ENCODE results near the gene TSPAN9.
A peak's percentile ranks its signal among the peaks of the same experiment; 100 is the strongest.

The TSPAN9 gene

GRCh38 chr12:3213768-3214167, 136.6 kb downstream of the TSPAN9 start:
- H3K27me3 ChIP-seq (ENCODE audit: insufficient read depth, poor library complexity, severe bottlenecking): no peaks in the 10 kb centered on the region
- H3K4me1 ChIP-seq (ENCODE audit: insufficient read depth, poor library complexity, severe bottlenecking): peaks cover 22% of the 10 kb centered on the region
- no peak overlapping the region for H3K4me3 ChIP-seq (ENCODE audit: severe bottlenecking)
- no peak for TF ChIP-seq CTCF (IDR thresholded peaks at IDR 0.05; ENCODE audit: poor library complexity, severe bottlenecking)
- H3K36me3 ChIP-seq (ENCODE audit: low read depth): no peaks in the 10 kb centered on the region
- ATAC-seq (ENCODE audit: low read depth) (no peak), DNase-seq (ENCODE audit: low spot score) (no peak)
- H3K9me3 ChIP-seq (ENCODE audit: severe bottlenecking): no peaks in the 10 kb centered on the region
- H3K27ac ChIP-seq (ENCODE audit: poor library complexity, severe bottlenecking): no peak overlapping the region

- Histone ChIP-seq H3K9me3 (ENCODE audit: severe bottlenecking) (no peaks in the 10 kb centered on the region), H3K4me3 (ENCODE audit: severe bottlenecking) (no peak overlapping the region), H3K36me3 (ENCODE audit: low read depth) (no peaks in the 10 kb centered on the region), H3K27me3 (ENCODE audit: insufficient read depth, poor library complexity, severe bottlenecking) (no peaks in the 10 kb centered on the region), H3K27ac (ENCODE audit: poor library complexity, severe bottlenecking) (no peak overlapping the region), H3K4me1 (ENCODE audit: insufficient read depth, poor library complexity, severe bottlenecking) (peaks cover 28% of the 10 kb centered on the region)
- no peak for DNase-seq (ENCODE audit: low spot score)
- ATAC-seq (ENCODE audit: low read depth): no peak
- no peak for TF ChIP-seq CTCF (IDR thresholded peaks at IDR 0.05; ENCODE audit: poor library complexity, severe bottlenecking)
These were observed 137.6 kb downstream of the TSPAN9 start for GRCh38 chr12:3214526-3215365.

GRCh38 chr12:3215410-3215975, 138.3 kb downstream of the TSPAN9 start:
- Histone ChIP-seq H3K4me3 (ENCODE audit: severe bottlenecking) (no peak overlapping the region), H3K9me3 (ENCODE audit: severe bottlenecking) (no peaks in the 10 kb centered on the region), H3K36me3 (ENCODE audit: low read depth) (no peaks in the 10 kb centered on the region), H3K4me1 (ENCODE audit: insufficient read depth, poor library complexity, severe bottlenecking) (peaks cover 28% of the 10 kb centered on the region), H3K27ac (ENCODE audit: poor library complexity, severe bottlenecking) (no peak overlapping the region), H3K27me3 (ENCODE audit: insufficient read depth, poor library complexity, severe bottlenecking) (no peaks in the 10 kb centered on the region)
- no peak for TF ChIP-seq CTCF (IDR thresholded peaks at IDR 0.05; ENCODE audit: poor library complexity, severe bottlenecking)
- DNase-seq (ENCODE audit: low spot score) (no peak), ATAC-seq (ENCODE audit: low read depth) (no peak)

GRCh38 chr12:3216097-3216496, 138.9 kb downstream of the TSPAN9 start:
- H3K4me3 ChIP-seq (ENCODE audit: severe bottlenecking): no peak overlapping the region
- no peak for ATAC-seq (ENCODE audit: low read depth)
- H3K4me1 ChIP-seq (ENCODE audit: insufficient read depth, poor library complexity, severe bottlenecking): peaks cover 28% of the 10 kb centered on the region

More at GRCh38 chr12:3216097-3216496, 138.9 kb downstream of the TSPAN9 start:
- DNase-seq (ENCODE audit: low spot score): no peak
- Histone ChIP-seq H3K27ac (ENCODE audit: poor library complexity, severe bottlenecking) (peak overlapping the region; percentile 86), H3K27me3 (ENCODE audit: insufficient read depth, poor library complexity, severe bottlenecking) (no peaks in the 10 kb centered on the region), H3K9me3 (ENCODE audit: severe bottlenecking) (no peaks in the 10 kb centered on the region), H3K36me3 (ENCODE audit: low read depth) (no peaks in the 10 kb centered on the region)
- no peak for TF ChIP-seq CTCF (IDR thresholded peaks at IDR 0.05; ENCODE audit: poor library complexity, severe bottlenecking)
